Measurements from ENCODE around the gene RCVRN.
"Not testable (repeated sequence)": the region's sequence is repeated elsewhere in the genome, so short reads cannot be mapped to it uniquely, and the experiment has no call there.

Gene RCVRN

DNA sequence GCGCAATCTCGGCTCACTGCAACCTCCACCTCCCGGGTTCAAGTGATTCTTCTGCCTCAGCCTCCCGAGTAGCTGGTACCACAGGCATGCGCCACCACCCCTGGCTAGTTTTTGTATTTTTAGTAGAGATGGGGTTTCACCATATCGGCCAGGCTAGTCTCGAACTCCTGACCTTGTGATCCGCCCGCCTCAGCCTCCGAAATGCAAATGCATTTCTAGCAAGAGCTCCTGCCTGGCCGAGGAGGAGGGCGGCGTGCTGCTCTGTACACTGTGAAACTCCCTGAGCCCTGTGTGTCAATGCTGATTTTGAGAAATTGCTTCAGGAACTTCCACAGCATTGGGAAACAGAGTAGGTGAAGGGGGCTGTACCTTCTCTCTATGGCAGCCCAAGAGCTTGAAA, 16.1 kb upstream of the RCVRN start:
- not testable (repeated sequence) for H3K27ac ChIP-seq (ENCODE audit: low read length); H3K9ac ChIP-seq (ENCODE audit: low read length); H3K9me3 ChIP-seq (ENCODE audit: control insufficient read depth, low read depth, low read length); H3K4me1 ChIP-seq (ENCODE audit: control insufficient read depth, low read depth, low read length); H3K4me3 ChIP-seq (ENCODE audit: low read length); H3K36me3 ChIP-seq (ENCODE audit: control insufficient read depth, low read depth, low read length); H3K27me3 ChIP-seq (ENCODE audit: control insufficient read depth, insufficient read depth, low read length)

DNA sequence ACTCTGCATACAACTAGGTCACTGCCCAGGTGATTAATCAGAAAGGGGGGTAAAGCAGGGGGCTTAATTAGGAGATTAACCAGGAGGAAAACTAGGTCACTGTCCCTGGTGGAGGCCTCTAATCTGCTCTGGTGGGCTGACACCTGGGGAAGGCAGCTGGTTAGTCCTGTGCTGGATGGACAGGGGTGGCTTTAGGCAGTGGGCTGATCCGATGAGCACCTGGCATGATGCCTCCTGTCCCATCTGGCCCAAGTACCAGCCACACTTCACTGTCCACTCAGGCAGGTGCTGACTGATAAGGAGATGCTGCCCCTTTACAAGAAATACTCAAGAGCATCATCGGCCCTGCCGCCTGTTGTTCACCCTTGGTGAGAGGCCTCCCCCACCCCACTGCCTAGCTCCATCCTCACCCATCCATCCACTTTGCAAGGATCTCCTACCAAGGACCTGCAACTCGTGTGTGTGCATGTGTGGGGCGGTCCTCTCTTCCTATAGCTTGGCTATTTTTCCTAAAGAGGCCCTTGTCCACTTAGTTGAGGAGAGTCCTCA, 13.8 kb upstream of the RCVRN start:
- H3K27me3 ChIP-seq (ENCODE audit: control insufficient read depth, insufficient read depth, low read length) = no peaks in the 10 kb centered on the region
- no peaks in the 10 kb centered on the region for H3K9me3 ChIP-seq (ENCODE audit: control insufficient read depth, low read depth, low read length)
- H3K27ac ChIP-seq (ENCODE audit: low read length) = no peak overlapping the region
- no peak overlapping the region for H3K4me3 ChIP-seq (ENCODE audit: low read length)
- no peaks in the 10 kb centered on the region for H3K36me3 ChIP-seq (ENCODE audit: control insufficient read depth, low read depth, low read length)
- H3K9ac ChIP-seq (ENCODE audit: low read length) = no peak overlapping the region
- no peaks in the 10 kb centered on the region for H3K4me1 ChIP-seq (ENCODE audit: control insufficient read depth, low read depth, low read length)

- Histone ChIP-seq H3K27me3 (ENCODE audit: control insufficient read depth, insufficient read depth, low read length) (no peaks in the 10 kb centered on the region), H3K9me3 (ENCODE audit: control insufficient read depth, low read depth, low read length) (no peaks in the 10 kb centered on the region), H3K27ac (ENCODE audit: low read length) (no peak overlapping the region), H3K4me1 (ENCODE audit: control insufficient read depth, low read depth, low read length) (no peaks in the 10 kb centered on the region), H3K9ac (ENCODE audit: low read length) (no peak overlapping the region), H3K4me3 (ENCODE audit: low read length) (no peak overlapping the region), H3K36me3 (ENCODE audit: control insufficient read depth, low read depth, low read length) (no peaks in the 10 kb centered on the region)
Measured at GRCh38 chr17:9918352-9918751, 13.3 kb upstream of the RCVRN start.

DNA sequence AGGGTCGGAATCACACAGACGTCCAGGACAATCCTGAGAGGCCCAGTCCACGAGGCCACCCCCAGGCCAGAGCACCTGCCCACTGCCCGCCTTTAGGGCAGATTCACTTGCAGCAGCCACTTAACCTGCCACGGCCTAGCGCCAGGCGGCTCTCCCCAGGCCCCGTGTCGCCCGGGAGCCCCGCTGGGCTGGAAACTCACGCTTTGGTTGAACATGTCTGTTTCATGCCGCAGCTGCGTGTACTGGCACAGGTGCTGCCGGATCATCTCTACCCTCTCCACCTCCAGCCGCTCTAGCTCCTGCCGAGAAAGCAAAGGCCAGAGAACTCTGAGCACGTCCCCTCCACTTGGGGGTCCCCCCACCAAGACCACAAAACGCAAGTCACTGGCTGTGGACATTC, 12.7 kb upstream of the RCVRN start:
- H3K4me3 ChIP-seq (ENCODE audit: low read length) = no peak overlapping the region
- no peaks in the 10 kb centered on the region for H3K4me1 ChIP-seq (ENCODE audit: control insufficient read depth, low read depth, low read length)
- H3K36me3 ChIP-seq (ENCODE audit: control insufficient read depth, low read depth, low read length) = no peaks in the 10 kb centered on the region
- H3K27me3 ChIP-seq (ENCODE audit: control insufficient read depth, insufficient read depth, low read length) = no peaks in the 10 kb centered on the region
- no peak overlapping the region for H3K27ac ChIP-seq (ENCODE audit: low read length)
- no peak overlapping the region for H3K9ac ChIP-seq (ENCODE audit: low read length)
- no peaks in the 10 kb centered on the region for H3K9me3 ChIP-seq (ENCODE audit: control insufficient read depth, low read depth, low read length)

GRCh38 chr17:9917131-9917530, 12.1 kb upstream of the RCVRN start:
- no peak overlapping the region for H3K4me3 ChIP-seq (ENCODE audit: low read length)
- no peaks in the 10 kb centered on the region for H3K4me1 ChIP-seq (ENCODE audit: control insufficient read depth, low read depth, low read length)
- no peaks in the 10 kb centered on the region for H3K36me3 ChIP-seq (ENCODE audit: control insufficient read depth, low read depth, low read length)
- no peaks in the 10 kb centered on the region for H3K9me3 ChIP-seq (ENCODE audit: control insufficient read depth, low read depth, low read length)
- no peak overlapping the region for H3K27ac ChIP-seq (ENCODE audit: low read length)
- no peaks in the 10 kb centered on the region for H3K27me3 ChIP-seq (ENCODE audit: control insufficient read depth, insufficient read depth, low read length)
- no peak overlapping the region for H3K9ac ChIP-seq (ENCODE audit: low read length)

GRCh38 chr17:9916108-9916507, 11.0 kb upstream of the RCVRN start:
- H3K9me3 ChIP-seq (ENCODE audit: control insufficient read depth, low read depth, low read length) = no peaks in the 10 kb centered on the region
- H3K4me3 ChIP-seq (ENCODE audit: low read length) = no peak overlapping the region
- no peaks in the 10 kb centered on the region for H3K27me3 ChIP-seq (ENCODE audit: control insufficient read depth, insufficient read depth, low read length)
- no peaks in the 10 kb centered on the region for H3K36me3 ChIP-seq (ENCODE audit: control insufficient read depth, low read depth, low read length)
- H3K4me1 ChIP-seq (ENCODE audit: control insufficient read depth, low read depth, low read length) = no peaks in the 10 kb centered on the region
- H3K27ac ChIP-seq (ENCODE audit: low read length) = no peak overlapping the region
- H3K9ac ChIP-seq (ENCODE audit: low read length) = no peak overlapping the region

DNA sequence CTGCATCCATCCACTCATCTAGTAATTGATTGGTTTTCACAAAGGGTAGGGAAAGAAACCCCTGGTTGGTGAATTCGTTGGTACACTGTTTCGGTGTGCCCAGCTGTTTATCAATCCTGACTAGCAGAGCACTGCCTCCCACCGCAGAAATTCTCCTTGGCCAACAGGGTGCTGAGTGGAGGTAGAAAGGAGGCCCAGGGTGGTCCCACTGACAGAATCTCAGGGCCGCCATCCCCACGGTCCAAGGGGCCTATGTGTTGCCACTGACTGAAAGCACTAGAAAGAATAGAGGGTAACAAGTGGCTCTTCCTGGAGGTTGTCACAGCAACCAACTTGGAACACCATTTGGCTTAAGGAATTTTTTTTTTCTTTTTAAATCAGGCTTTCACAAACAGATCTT, 8.4 kb upstream of the RCVRN start:
- Histone ChIP-seq H3K27me3 (ENCODE audit: control insufficient read depth, insufficient read depth, low read length) (no peaks in the 10 kb centered on the region), H3K4me3 (ENCODE audit: low read length) (no peak overlapping the region), H3K36me3 (ENCODE audit: control insufficient read depth, low read depth, low read length) (no peaks in the 10 kb centered on the region), H3K27ac (ENCODE audit: low read length) (no peak overlapping the region), H3K4me1 (ENCODE audit: control insufficient read depth, low read depth, low read length) (peaks cover 2% of the 10 kb centered on the region), H3K9ac (ENCODE audit: low read length) (no peak overlapping the region), H3K9me3 (ENCODE audit: control insufficient read depth, low read depth, low read length) (no peaks in the 10 kb centered on the region)

DNA sequence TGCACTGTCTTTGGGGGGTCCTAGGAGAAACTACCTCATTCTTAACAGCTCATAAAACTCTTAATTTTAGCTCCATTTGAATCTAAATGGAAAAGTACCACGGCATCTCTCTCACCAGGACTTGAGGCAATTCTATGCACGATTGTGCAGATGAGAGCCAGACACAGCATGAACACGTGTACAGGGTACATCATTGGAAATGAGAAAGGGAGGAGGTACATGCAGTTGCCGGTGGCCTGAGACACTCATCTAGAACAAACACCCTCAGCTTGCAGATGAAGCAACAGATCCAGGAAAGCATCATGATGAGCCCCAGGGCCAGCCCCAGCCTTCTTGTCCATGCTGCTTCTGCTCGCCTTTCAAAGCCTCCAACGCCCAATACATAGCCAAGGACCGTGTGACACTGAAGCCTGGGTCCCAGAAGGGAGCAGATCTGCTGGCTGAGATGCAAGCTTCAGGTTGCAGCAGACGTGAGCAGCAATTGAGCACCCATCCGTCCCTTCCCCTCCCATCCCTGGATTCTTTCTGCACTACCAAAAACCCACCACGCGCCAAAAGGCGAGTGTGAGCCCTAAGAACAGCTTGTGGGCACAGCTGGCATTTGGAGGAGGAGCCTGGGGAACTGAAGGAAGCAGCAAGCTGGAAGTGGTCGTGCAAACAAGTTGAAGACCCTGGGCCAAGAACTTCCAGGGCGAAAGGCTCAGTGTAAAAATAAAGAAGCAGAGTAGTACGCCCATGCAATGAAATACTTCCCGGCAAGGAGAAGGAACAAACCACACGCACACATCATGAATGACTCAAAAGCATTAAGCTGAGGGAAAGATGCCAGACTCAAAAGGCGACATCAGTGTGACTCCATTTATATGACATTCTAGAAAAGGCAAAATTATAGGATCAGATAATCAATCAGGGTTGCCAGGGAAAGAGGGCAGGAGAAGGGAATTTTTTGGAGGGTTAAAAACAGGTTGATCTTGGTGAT, 7.3 kb upstream of the RCVRN start:
- Histone ChIP-seq H3K4me1 (ENCODE audit: control insufficient read depth, low read depth, low read length) (peaks cover 8% of the 10 kb centered on the region), H3K27ac (ENCODE audit: low read length) (no peak overlapping the region), H3K27me3 (ENCODE audit: control insufficient read depth, insufficient read depth, low read length) (no peaks in the 10 kb centered on the region), H3K9me3 (ENCODE audit: control insufficient read depth, low read depth, low read length) (no peaks in the 10 kb centered on the region), H3K36me3 (ENCODE audit: control insufficient read depth, low read depth, low read length) (no peaks in the 10 kb centered on the region), H3K4me3 (ENCODE audit: low read length) (no peak overlapping the region), H3K9ac (ENCODE audit: low read length) (no peak overlapping the region)

DNA sequence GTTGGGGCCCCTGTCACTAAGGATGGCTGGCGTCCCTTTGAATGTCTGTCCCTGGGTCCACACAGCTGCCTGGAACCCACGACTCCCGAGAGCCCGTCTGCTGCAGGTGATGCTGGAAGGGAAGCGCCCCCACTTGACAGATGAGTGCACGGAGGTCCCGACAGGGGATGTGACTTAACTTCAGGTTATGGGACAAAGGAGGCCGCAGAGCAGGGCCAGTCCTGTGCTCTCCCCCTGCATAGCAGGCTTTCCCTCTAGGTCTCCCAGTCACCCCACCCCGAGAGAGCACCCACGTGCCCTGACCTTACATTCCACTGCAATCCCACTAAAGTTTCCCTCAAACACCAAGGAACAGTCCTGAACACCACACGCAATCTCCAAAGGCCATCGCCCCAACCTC, 6.0 kb upstream of the RCVRN start:
- no peak overlapping the region for H3K4me3 ChIP-seq (ENCODE audit: low read length)
- H3K9me3 ChIP-seq (ENCODE audit: control insufficient read depth, low read depth, low read length) = no peaks in the 10 kb centered on the region
- H3K9ac ChIP-seq (ENCODE audit: low read length) = no peak overlapping the region
- no peaks in the 10 kb centered on the region for H3K27me3 ChIP-seq (ENCODE audit: control insufficient read depth, insufficient read depth, low read length)
- no peak overlapping the region for H3K27ac ChIP-seq (ENCODE audit: low read length)
- H3K4me1 ChIP-seq (ENCODE audit: control insufficient read depth, low read depth, low read length) = peaks cover 8% of the 10 kb centered on the region
- no peaks in the 10 kb centered on the region for H3K36me3 ChIP-seq (ENCODE audit: control insufficient read depth, low read depth, low read length)

- no peaks in the 10 kb centered on the region for H3K9me3 ChIP-seq (ENCODE audit: control insufficient read depth, low read depth, low read length)
- H3K27ac ChIP-seq (ENCODE audit: low read length) = no peak overlapping the region
- no peak overlapping the region for H3K9ac ChIP-seq (ENCODE audit: low read length)
- H3K36me3 ChIP-seq (ENCODE audit: control insufficient read depth, low read depth, low read length) = no peaks in the 10 kb centered on the region
- H3K27me3 ChIP-seq (ENCODE audit: control insufficient read depth, insufficient read depth, low read length) = no peaks in the 10 kb centered on the region
- peaks cover 8% of the 10 kb centered on the region for H3K4me1 ChIP-seq (ENCODE audit: control insufficient read depth, low read depth, low read length)
- H3K4me3 ChIP-seq (ENCODE audit: low read length) = no peak overlapping the region
Measured at GRCh38 chr17:9908649-9909042, 3.6 kb upstream of the RCVRN start.

GRCh38 chr17:9907883-9908648, 3.0 kb upstream of the RCVRN start:
- Histone ChIP-seq H3K4me1 (ENCODE audit: control insufficient read depth, low read depth, low read length) (peaks cover 8% of the 10 kb centered on the region), H3K36me3 (ENCODE audit: control insufficient read depth, low read depth, low read length) (no peaks in the 10 kb centered on the region), H3K4me3 (ENCODE audit: low read length) (no peak overlapping the region), H3K9ac (ENCODE audit: low read length) (no peak overlapping the region), H3K9me3 (ENCODE audit: control insufficient read depth, low read depth, low read length) (no peaks in the 10 kb centered on the region), H3K27me3 (ENCODE audit: control insufficient read depth, insufficient read depth, low read length) (no peaks in the 10 kb centered on the region), H3K27ac (ENCODE audit: low read length) (no peak overlapping the region)
